H54 (cell line): ENCODE results near the gene MYO10.

Source experiments
- DNase-seq: peaks from one replicate; pipeline ENCODE4 v3.0.0; 2011; ENCODE audit warnings: low spot score, mixed read lengths; ENCODE audit not compliant: insufficient read length
- FAIRE-seq: peaks from 3 replicates; lab custom pipeline; 2011; peaks lifted over from hg19 to GRCh38; lab: Jason Lieb, UNC
- POLR2A ChIP-seq: IDR thresholded peaks from 2 replicates; pipeline ENCODE4 v1.6.1; 2011; ENCODE audit warnings: low read depth, mild to moderate bottlenecking, low read length

The MYO10 gene

GRCh38 chr5:16862777-16863176, 73.3 kb downstream of the MYO10 start:
- FAIRE-seq: no peak
- DNase-seq: no peak
- TF ChIP-seq POLR2A: no peak

DNA sequence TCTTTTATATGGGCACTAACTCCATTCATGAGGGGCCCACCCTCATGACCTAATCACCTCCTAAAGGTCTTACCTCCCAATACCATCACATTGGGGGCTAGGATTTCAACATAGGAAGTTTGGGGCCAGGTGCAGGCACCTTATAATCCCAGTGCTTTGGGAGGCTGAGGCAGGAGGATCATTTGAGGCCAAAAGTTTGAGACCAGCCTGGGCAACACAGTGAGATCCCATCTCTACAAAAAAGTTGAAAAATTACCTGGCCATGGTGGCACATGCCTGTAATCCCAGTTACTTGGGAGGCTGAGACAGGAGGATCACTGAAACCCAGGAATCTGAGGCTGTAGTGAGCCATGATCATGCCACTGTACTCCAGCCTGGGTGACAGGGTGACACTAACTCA, 76.7 kb downstream of the MYO10 start:
- FAIRE-seq (no peak), DNase-seq (no peak)
- TF ChIP-seq POLR2A: no peak

- DNase-seq (no peak), FAIRE-seq (no peak)
- TF ChIP-seq POLR2A: no peak
These were observed 77.9 kb downstream of the MYO10 start for GRCh38 chr5:16858151-16858550.

- TF ChIP-seq POLR2A: no peak
- FAIRE-seq: no peak
- no peak for DNase-seq
These were observed 78.5 kb downstream of the MYO10 start for GRCh38 chr5:16857635-16858034.

DNA sequence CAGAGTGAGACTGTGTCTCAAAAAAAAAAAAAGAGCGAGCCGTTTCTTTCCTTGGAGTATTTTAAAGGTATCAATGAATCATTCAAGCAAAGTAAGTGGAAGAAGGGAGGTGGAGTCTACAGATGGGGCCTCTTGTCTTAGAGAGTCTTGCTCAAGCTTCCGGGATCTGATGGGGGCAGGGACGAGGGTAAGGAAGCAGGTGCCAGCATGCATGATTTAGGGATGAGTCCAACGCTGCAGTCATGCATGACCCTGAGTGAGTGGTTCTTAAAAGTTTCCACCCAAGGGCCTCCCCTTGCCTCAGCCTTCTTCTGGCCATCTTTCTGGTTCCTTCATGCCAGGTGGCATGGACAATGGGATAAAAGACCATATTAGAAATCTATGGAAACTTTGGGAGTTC, 79.6 kb downstream of the MYO10 start:
- DNase-seq (peak; percentile 58), FAIRE-seq (peak; percentile 11)

GRCh38 chr5:16855898-16856297, 80.2 kb downstream of the MYO10 start:
- DNase-seq (no peak), FAIRE-seq (no peak)
- no peak for TF ChIP-seq POLR2A

More for the DNA sequence above, 79.6 kb downstream of the MYO10 start:
- no peak for TF ChIP-seq POLR2A

- TF ChIP-seq POLR2A: no peak
- FAIRE-seq (no peak), DNase-seq (no peak)
These were observed 80.6 kb downstream of the MYO10 start for GRCh38 chr5:16855485-16855884.

GRCh38 chr5:16854351-16854750, 81.7 kb downstream of the MYO10 start:
- no peak for DNase-seq
- TF ChIP-seq POLR2A: no peak
- no peak for FAIRE-seq

- DNase-seq: no peak
- FAIRE-seq: no peak
These were observed 82.6 kb downstream of the MYO10 start for GRCh38 chr5:16853518-16853917.

DNA sequence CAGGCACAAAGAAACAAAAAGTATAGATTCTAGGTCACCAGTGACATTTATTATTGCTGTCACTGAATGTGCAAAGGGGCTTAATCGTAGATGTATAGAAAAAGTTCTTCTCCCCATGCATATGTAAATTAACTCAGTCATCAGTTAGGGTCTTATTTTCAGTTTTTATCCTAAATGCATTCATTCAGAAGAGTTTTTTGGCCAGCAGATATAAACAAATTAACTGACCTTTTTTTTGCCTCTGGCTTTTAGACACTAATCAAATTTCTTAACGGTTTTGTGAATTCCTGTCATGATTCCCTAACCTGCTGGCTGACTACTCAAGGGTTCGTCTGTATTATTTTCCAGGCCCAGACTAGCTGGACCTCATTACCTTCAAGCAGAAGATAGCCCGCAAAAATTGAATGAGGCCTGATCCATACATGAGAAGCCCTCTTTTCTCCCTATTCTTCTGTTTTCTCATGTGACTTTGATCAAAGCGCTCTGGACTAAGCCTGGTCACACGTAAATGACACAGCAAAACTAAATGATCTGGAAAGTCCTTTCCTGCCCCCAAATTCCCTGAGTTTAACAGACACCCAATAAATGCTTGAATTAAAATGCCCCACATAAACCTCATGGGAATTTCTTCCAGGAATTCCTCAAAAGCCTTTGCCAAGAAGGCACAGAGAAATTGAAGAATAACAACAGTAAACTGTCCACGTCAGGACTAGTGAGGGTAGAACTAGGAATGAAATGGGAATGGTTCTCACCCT, 83.7 kb downstream of the MYO10 start:
- FAIRE-seq (no peak), DNase-seq (no peak)
- TF ChIP-seq POLR2A: no peak

More at GRCh38 chr5:16853518-16853917, 82.6 kb downstream of the MYO10 start:
- TF ChIP-seq POLR2A: no peak

GRCh38 chr5:16849775-16850174, 86.3 kb downstream of the MYO10 start:
- no peak for DNase-seq
- TF ChIP-seq POLR2A: no peak
- no peak for FAIRE-seq

DNA sequence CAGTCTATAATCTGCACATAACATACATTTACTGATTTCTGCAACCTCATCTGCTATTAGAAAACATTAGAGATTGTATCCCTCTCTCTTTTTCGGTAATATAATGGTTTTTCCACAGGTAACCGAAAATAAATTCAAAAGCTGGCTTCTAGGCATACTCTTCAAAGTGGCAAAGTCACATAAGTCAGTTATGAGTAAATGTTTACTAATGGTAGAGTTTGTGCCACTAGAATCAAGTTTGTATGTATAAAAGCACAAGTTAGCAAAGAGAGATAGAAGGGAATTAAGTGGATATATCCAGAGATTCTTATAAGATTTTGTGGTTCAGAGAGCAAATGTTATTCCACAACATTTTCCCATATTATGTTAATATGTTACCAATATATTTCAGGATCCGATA, 86.9 kb downstream of the MYO10 start:
- FAIRE-seq: peak; percentile 69
- TF ChIP-seq POLR2A: no peak

DNA sequence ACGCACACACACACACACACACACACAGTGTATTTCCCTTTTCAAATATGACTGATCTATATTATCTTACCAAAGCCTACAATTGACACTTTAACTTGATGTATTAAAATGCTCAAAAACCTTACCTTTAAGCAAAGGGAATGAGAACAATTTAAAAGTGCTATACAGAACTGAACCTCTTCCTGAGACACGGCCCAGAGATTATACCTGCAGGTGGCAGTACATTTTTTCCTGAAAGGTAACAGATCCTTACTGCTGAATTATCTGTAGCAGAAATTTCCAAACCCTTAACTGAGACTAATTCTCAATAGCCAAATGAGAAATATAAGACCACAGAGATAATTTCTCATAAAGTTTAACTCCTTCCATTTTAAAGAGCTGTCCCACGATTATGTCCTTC, 91.1 kb downstream of the MYO10 start:
- no peak for DNase-seq
- FAIRE-seq: no peak
- TF ChIP-seq POLR2A: no peak

More for the DNA sequence above, 86.9 kb downstream of the MYO10 start:
- no peak for DNase-seq

DNA sequence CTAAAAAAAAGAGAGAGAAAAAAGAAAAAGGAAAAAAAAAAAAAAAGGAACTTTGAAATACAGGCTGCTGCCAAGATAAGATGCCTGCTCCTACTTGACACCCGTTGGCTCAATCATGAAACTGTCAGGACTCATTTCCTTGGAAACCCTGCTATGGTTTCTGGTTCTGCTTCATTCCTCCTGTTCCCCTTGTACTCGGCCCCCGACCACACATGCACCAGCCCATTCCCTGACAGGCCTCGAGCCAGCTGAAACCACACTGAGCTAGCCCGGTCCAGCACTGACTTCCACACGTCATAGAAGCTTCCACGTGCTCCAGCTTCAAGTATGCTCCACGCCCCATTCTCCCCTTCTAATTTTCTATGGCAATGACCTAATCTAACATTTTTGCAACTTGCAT, 93.2 kb downstream of the MYO10 start:
- no peak for DNase-seq
- FAIRE-seq: no peak
- no peak for TF ChIP-seq POLR2A

- DNase-seq: no peak
- FAIRE-seq: no peak
- TF ChIP-seq POLR2A: no peak
These were observed 94.7 kb downstream of the MYO10 start for GRCh38 chr5:16841416-16841815.
